ENCODE data around the gene CSTPP1.

Gene CSTPP1

GRCh38 chr11:47057365-47057764 lies 120.8 kb downstream of the CSTPP1 start:
- no peak overlapping the region for H3K4me3 ChIP-seq (ENCODE audit: severe bottlenecking)
- no peaks in the 10 kb centered on the region for H3K36me3 ChIP-seq (ENCODE audit: low read depth)
- no peak for ATAC-seq (ENCODE audit: low read depth)

GRCh38 chr11:47060807-47061206 lies 124.2 kb downstream of the CSTPP1 start:
- DNase-seq (ENCODE audit: low spot score) (no peak), ATAC-seq (ENCODE audit: low read depth) (no peak)
- Histone ChIP-seq H3K4me1 (ENCODE audit: insufficient read depth, poor library complexity, severe bottlenecking) (no peaks in the 10 kb centered on the region), H3K27ac (ENCODE audit: poor library complexity, severe bottlenecking) (no peak overlapping the region), H3K9me3 (ENCODE audit: severe bottlenecking) (peaks cover 4% of the 10 kb centered on the region), H3K4me3 (ENCODE audit: severe bottlenecking) (no peak overlapping the region), H3K36me3 (ENCODE audit: low read depth) (no peaks in the 10 kb centered on the region), H3K27me3 (ENCODE audit: insufficient read depth, poor library complexity, severe bottlenecking) (no peaks in the 10 kb centered on the region)
- TF ChIP-seq CTCF (IDR thresholded peaks at IDR 0.05; ENCODE audit: poor library complexity, severe bottlenecking) = no peak

More at GRCh38 chr11:47057365-47057764, 120.8 kb downstream of the CSTPP1 start:
- DNase-seq (ENCODE audit: low spot score) = no peak
- no peak for TF ChIP-seq CTCF (IDR thresholded peaks at IDR 0.05; ENCODE audit: poor library complexity, severe bottlenecking)
- no peaks in the 10 kb centered on the region for H3K27me3 ChIP-seq (ENCODE audit: insufficient read depth, poor library complexity, severe bottlenecking)
- peaks cover 4% of the 10 kb centered on the region for H3K9me3 ChIP-seq (ENCODE audit: severe bottlenecking)
- H3K27ac ChIP-seq (ENCODE audit: poor library complexity, severe bottlenecking) = no peak overlapping the region
- no peaks in the 10 kb centered on the region for H3K4me1 ChIP-seq (ENCODE audit: insufficient read depth, poor library complexity, severe bottlenecking)

GRCh38 chr11:47061429-47062178 lies 125.0 kb downstream of the CSTPP1 start:
- H3K4me1 ChIP-seq (ENCODE audit: insufficient read depth, poor library complexity, severe bottlenecking) = peaks cover under 1% of the 10 kb centered on the region
- no peaks in the 10 kb centered on the region for H3K36me3 ChIP-seq (ENCODE audit: low read depth)
- H3K4me3 ChIP-seq (ENCODE audit: severe bottlenecking) = no peak overlapping the region
- H3K27me3 ChIP-seq (ENCODE audit: insufficient read depth, poor library complexity, severe bottlenecking) = no peaks in the 10 kb centered on the region
- TF ChIP-seq CTCF (IDR thresholded peaks at IDR 0.05; ENCODE audit: poor library complexity, severe bottlenecking) = no peak
- peaks cover 3% of the 10 kb centered on the region for H3K9me3 ChIP-seq (ENCODE audit: severe bottlenecking)
- H3K27ac ChIP-seq (ENCODE audit: poor library complexity, severe bottlenecking) = no peak overlapping the region
- ATAC-seq (ENCODE audit: low read depth) = no peak
- DNase-seq (ENCODE audit: low spot score) = no peak

GRCh38 chr11:47062736-47063135 lies 126.2 kb downstream of the CSTPP1 start:
- ATAC-seq (ENCODE audit: low read depth) = no peak
- no peak overlapping the region for H3K4me3 ChIP-seq (ENCODE audit: severe bottlenecking)
- H3K9me3 ChIP-seq (ENCODE audit: severe bottlenecking) = no peaks in the 10 kb centered on the region
- TF ChIP-seq CTCF (IDR thresholded peaks at IDR 0.05; ENCODE audit: poor library complexity, severe bottlenecking) = no peak
- no peaks in the 10 kb centered on the region for H3K27me3 ChIP-seq (ENCODE audit: insufficient read depth, poor library complexity, severe bottlenecking)
- DNase-seq (ENCODE audit: low spot score) = no peak
- no peaks in the 10 kb centered on the region for H3K36me3 ChIP-seq (ENCODE audit: low read depth)
- peaks cover 5% of the 10 kb centered on the region for H3K4me1 ChIP-seq (ENCODE audit: insufficient read depth, poor library complexity, severe bottlenecking)
- no peak overlapping the region for H3K27ac ChIP-seq (ENCODE audit: poor library complexity, severe bottlenecking)

- Histone ChIP-seq H3K4me1 (ENCODE audit: insufficient read depth, poor library complexity, severe bottlenecking) (peaks cover 5% of the 10 kb centered on the region), H3K27me3 (ENCODE audit: insufficient read depth, poor library complexity, severe bottlenecking) (no peaks in the 10 kb centered on the region), H3K4me3 (ENCODE audit: severe bottlenecking) (no peak overlapping the region), H3K9me3 (ENCODE audit: severe bottlenecking) (no peaks in the 10 kb centered on the region), H3K27ac (ENCODE audit: poor library complexity, severe bottlenecking) (no peak overlapping the region), H3K36me3 (ENCODE audit: low read depth) (no peaks in the 10 kb centered on the region)
- ATAC-seq (ENCODE audit: low read depth) = no peak
- TF ChIP-seq CTCF (IDR thresholded peaks at IDR 0.05; ENCODE audit: poor library complexity, severe bottlenecking) = no peak
- no peak for DNase-seq (ENCODE audit: low spot score)
Observed at GRCh38 chr11:47067401-47067800, 130.8 kb downstream of the CSTPP1 start.

All from RWPE2 (cell line).